Immature natural killer cell (primary cell): ENCODE data around the gene AOX1. TPM values are rescaled to one million over a fixed set of nuclear protein-coding genes. Genes with fewer than 3 reads are reported as not detected.

Experiments
- DNase-seq, 3 donors: peaks; one replicate each; pipeline ENCODE4 v3.0.0; 2022; ENCODE audit warnings: mixed read lengths in 1 of 3
- H3K27ac Mint-ChIP-seq, 6 donors: one replicate each; pipeline ENCODE4 v1.8.0; 2020; ENCODE audit warnings: mixed read lengths in 6 of 6, mild to moderate bottlenecking in 5 of 6, inconsistent platforms in 4 of 6, moderate library complexity in 3 of 6
- H3K27me3 Mint-ChIP-seq, 3 donors: one replicate each; pipeline ENCODE4 v1.8.0; 2020 to 2021; ENCODE audit warnings: low read depth in 3 of 3, mild to moderate bottlenecking in 3 of 3, mixed read lengths in 3 of 3, moderate library complexity in 3 of 3, inconsistent platforms in 1 of 3
- H3K36me3 Mint-ChIP-seq, 3 donors: one replicate each; pipeline ENCODE4 v1.8.0; 2020; ENCODE audit warnings: mixed read lengths in 3 of 3, inconsistent platforms in 2 of 3, mild to moderate bottlenecking in 2 of 3
- H3K4me1 Mint-ChIP-seq, 2 donors: one replicate each; pipeline ENCODE4 v1.8.0; 2020; ENCODE audit warnings: inconsistent platforms in 2 of 2, mild to moderate bottlenecking in 2 of 2, mixed read lengths in 2 of 2, moderate library complexity in 1 of 2
- H3K4me3 Mint-ChIP-seq, 5 donors: one replicate each; pipeline ENCODE4 v1.8.0; 2020; ENCODE audit warnings: mild to moderate bottlenecking in 5 of 5, mixed read lengths in 5 of 5, inconsistent platforms in 3 of 5, moderate library complexity in 3 of 5
- H3K9me3 Mint-ChIP-seq, 6 donors: one replicate each; pipeline ENCODE4 v1.8.0; 2020; ENCODE audit warnings: mild to moderate bottlenecking in 6 of 6, mixed read lengths in 6 of 6, inconsistent platforms in 4 of 6, moderate library complexity in 3 of 6
- polyA plus RNA-seq, 3 donors: library from polyadenylated mRNA; unstranded; fragments of 300-500 nt; fragmentation: Illumina TruSeq; gene quantifications; one replicate each; pipeline ENCODE4 v1.2.3, GENCODE V29; 2021

Gene AOX1
- polyA plus RNA-seq, 3 donors from 2014 or later, result not detected

GRCh38 chr2:200590090-200590489, 4.3 kb downstream of the AOX1 start:
- H3K27ac Mint-ChIP-seq, result no peak overlapping the region
- peaks cover 8 to 11% of the 10 kb centered on the region in 2 donors for H3K4me1 Mint-ChIP-seq
- no peaks in the 10 kb centered on the region for H3K36me3 Mint-ChIP-seq
- H3K9me3 Mint-ChIP-seq, result peaks cover 0 to 2% (median 0%) of the 10 kb centered on the region in 6 donors
- H3K27me3 Mint-ChIP-seq, result peaks cover 0 to 9% (median 8%) of the 10 kb centered on the region in 3 donors
- DNase-seq, result no peak
- H3K4me3 Mint-ChIP-seq, result no peak overlapping the region

- Mint-ChIP-seq H3K4me3 (no peak overlapping the region), H3K36me3 (no peaks in the 10 kb centered on the region), H3K4me1 (peaks cover 2% of the 10 kb centered on the region in 2 donors), H3K9me3 (peaks cover 0 to 2% (median 0%) of the 10 kb centered on the region in 6 donors), H3K27me3 (peaks cover 4 to 11% (median 9%) of the 10 kb centered on the region in 3 donors), H3K27ac (no peak overlapping the region)
- no peak for DNase-seq
These were observed 5.5 kb downstream of the AOX1 start for GRCh38 chr2:200591308-200591707.

- no peak overlapping the region for H3K27ac Mint-ChIP-seq
- H3K27me3 Mint-ChIP-seq, result peaks cover 5 to 11% (median 6%) of the 10 kb centered on the region in 3 donors
- peaks cover 0 to 2% (median 0%) of the 10 kb centered on the region in 6 donors for H3K9me3 Mint-ChIP-seq
- H3K4me3 Mint-ChIP-seq, result no peak overlapping the region
- no peak for DNase-seq
- no peaks in the 10 kb centered on the region for H3K36me3 Mint-ChIP-seq
- no peaks in the 10 kb centered on the region for H3K4me1 Mint-ChIP-seq
These were observed 6.7 kb downstream of the AOX1 start for GRCh38 chr2:200592406-200593075.

GRCh38 chr2:200593905-200594304, 8.1 kb downstream of the AOX1 start:
- Mint-ChIP-seq H3K36me3 (no peaks in the 10 kb centered on the region), H3K9me3 (peaks cover 0 to 2% (median 0%) of the 10 kb centered on the region in 6 donors), H3K4me3 (no peak overlapping the region), H3K27me3 (peaks cover 7 to 10% (median 10%) of the 10 kb centered on the region in 3 donors), H3K4me1 (no peaks in the 10 kb centered on the region), H3K27ac (no peak overlapping the region)
- DNase-seq, result no peak

- H3K36me3 Mint-ChIP-seq, result no peaks in the 10 kb centered on the region
- H3K9me3 Mint-ChIP-seq, result no peaks in the 10 kb centered on the region
- no peak for DNase-seq
- no peaks in the 10 kb centered on the region for H3K4me1 Mint-ChIP-seq
- no peak overlapping the region for H3K27ac Mint-ChIP-seq
- peaks cover 6 to 10% (median 6%) of the 10 kb centered on the region in 3 donors for H3K27me3 Mint-ChIP-seq
- H3K4me3 Mint-ChIP-seq, result no peak overlapping the region
These were observed 10.1 kb downstream of the AOX1 start for GRCh38 chr2:200595913-200596312.

GRCh38 chr2:200596774-200597570, 11.2 kb downstream of the AOX1 start:
- no peak overlapping the region for H3K27ac Mint-ChIP-seq

GRCh38 chr2:200599206-200599605, 13.4 kb downstream of the AOX1 start:
- H3K4me1 Mint-ChIP-seq, result no peaks in the 10 kb centered on the region
- H3K27me3 Mint-ChIP-seq, result peaks cover 5 to 12% (median 7%) of the 10 kb centered on the region in 3 donors
- H3K9me3 Mint-ChIP-seq, result no peaks in the 10 kb centered on the region
- H3K4me3 Mint-ChIP-seq, result no peak overlapping the region
- H3K36me3 Mint-ChIP-seq, result no peaks in the 10 kb centered on the region
- no peak overlapping the region for H3K27ac Mint-ChIP-seq
- no peak for DNase-seq

More at GRCh38 chr2:200596774-200597570, 11.2 kb downstream of the AOX1 start:
- no peaks in the 10 kb centered on the region for H3K9me3 Mint-ChIP-seq
- no peak overlapping the region for H3K4me3 Mint-ChIP-seq
- no peaks in the 10 kb centered on the region for H3K36me3 Mint-ChIP-seq
- peaks cover 5 to 12% (median 6%) of the 10 kb centered on the region in 3 donors for H3K27me3 Mint-ChIP-seq
- no peaks in the 10 kb centered on the region for H3K4me1 Mint-ChIP-seq
- no peak for DNase-seq

GRCh38 chr2:200600549-200601225, 14.9 kb downstream of the AOX1 start:
- no peaks in the 10 kb centered on the region for H3K4me1 Mint-ChIP-seq
- no peak for DNase-seq
- H3K4me3 Mint-ChIP-seq, result no peak overlapping the region
- H3K9me3 Mint-ChIP-seq, result no peaks in the 10 kb centered on the region
- H3K27ac Mint-ChIP-seq, result no peak overlapping the region
- H3K36me3 Mint-ChIP-seq, result no peaks in the 10 kb centered on the region
- H3K27me3 Mint-ChIP-seq, result peaks cover 5 to 12% (median 7%) of the 10 kb centered on the region in 3 donors

- no peak overlapping the region for H3K27ac Mint-ChIP-seq
- H3K36me3 Mint-ChIP-seq, result no peaks in the 10 kb centered on the region
- H3K4me3 Mint-ChIP-seq, result no peak overlapping the region
- no peak for DNase-seq
- H3K27me3 Mint-ChIP-seq, result peaks cover 2 to 11% (median 10%) of the 10 kb centered on the region in 3 donors
- no peaks in the 10 kb centered on the region for H3K4me1 Mint-ChIP-seq
- peaks cover 0 to under 1% (median 0%) of the 10 kb centered on the region in 6 donors for H3K9me3 Mint-ChIP-seq
These were observed 16.8 kb downstream of the AOX1 start for GRCh38 chr2:200602584-200602983.

GRCh38 chr2:200603972-200604371, 18.2 kb downstream of the AOX1 start:
- Mint-ChIP-seq H3K9me3 (peaks cover 0 to 5% (median 0%) of the 10 kb centered on the region in 6 donors), H3K27me3 (peaks cover 2 to 7% (median 7%) of the 10 kb centered on the region in 3 donors), H3K27ac (no peak overlapping the region), H3K4me3 (no peak overlapping the region), H3K36me3 (no peaks in the 10 kb centered on the region), H3K4me1 (no peaks in the 10 kb centered on the region)
- no peak for DNase-seq

GRCh38 chr2:200604571-200605255, 18.9 kb downstream of the AOX1 start:
- Mint-ChIP-seq H3K4me3 (no peak overlapping the region), H3K9me3 (peaks cover 0 to 5% (median 0%) of the 10 kb centered on the region in 6 donors), H3K4me1 (no peaks in the 10 kb centered on the region), H3K36me3 (no peaks in the 10 kb centered on the region), H3K27me3 (peaks cover 2 to 10% (median 7%) of the 10 kb centered on the region in 3 donors), H3K27ac (no peak overlapping the region)
- DNase-seq, result no peak

- DNase-seq, result no peak
- Mint-ChIP-seq H3K27me3 (peaks cover 3 to 14% (median 8%) of the 10 kb centered on the region in 3 donors), H3K4me1 (no peaks in the 10 kb centered on the region), H3K4me3 (no peak overlapping the region), H3K27ac (no peak overlapping the region), H3K36me3 (no peaks in the 10 kb centered on the region), H3K9me3 (peaks cover 0 to 5% (median 0%) of the 10 kb centered on the region in 6 donors)
These were observed 22.7 kb downstream of the AOX1 start for GRCh38 chr2:200608341-200609027.
